NCI-H2029 treated with DMSO at 0.1 percent for 48 hours (cell line): ENCODE data around the gene TRIM14.
A peak's percentile ranks its signal among the peaks of the same experiment; 100 is the strongest.
"Not testable (repeated sequence)": the region's sequence is repeated elsewhere in the genome, so short reads cannot be mapped to it uniquely, and the experiment has no call there.

Experiments used
- DNase-seq: peaks from one replicate; lab custom pipeline; 2025; lab: John Stamatoyannopoulos, UW

The TRIM14 gene

GRCh38 chr9:98142182-98142907 lies 23.3 kb upstream of the TRIM14 start:
- no peak for DNase-seq

DNA sequence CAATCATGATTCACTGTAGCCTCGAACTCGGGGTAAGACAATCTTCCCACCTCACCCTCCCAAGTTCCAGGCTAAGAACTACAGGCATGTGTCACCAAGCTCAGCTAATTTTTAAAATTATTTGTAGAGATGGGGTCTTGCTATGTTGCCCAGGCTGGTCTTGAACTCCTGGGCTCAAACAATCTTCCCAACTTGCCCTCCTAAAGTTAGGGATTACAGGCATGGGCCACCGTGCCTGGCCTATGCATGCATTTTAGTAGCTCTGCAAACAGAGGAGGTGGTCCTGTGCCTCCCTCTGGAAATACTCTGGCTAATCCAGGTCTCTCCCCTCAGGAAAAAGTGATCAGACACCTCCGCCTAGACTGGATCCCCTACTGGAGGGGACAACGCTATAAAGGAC lies 21.5 kb upstream of the TRIM14 start:
- DNase-seq, result no peak

- DNase-seq, result no peak
These were observed 17.5 kb upstream of the TRIM14 start for GRCh38 chr9:98136489-98136888.

DNA sequence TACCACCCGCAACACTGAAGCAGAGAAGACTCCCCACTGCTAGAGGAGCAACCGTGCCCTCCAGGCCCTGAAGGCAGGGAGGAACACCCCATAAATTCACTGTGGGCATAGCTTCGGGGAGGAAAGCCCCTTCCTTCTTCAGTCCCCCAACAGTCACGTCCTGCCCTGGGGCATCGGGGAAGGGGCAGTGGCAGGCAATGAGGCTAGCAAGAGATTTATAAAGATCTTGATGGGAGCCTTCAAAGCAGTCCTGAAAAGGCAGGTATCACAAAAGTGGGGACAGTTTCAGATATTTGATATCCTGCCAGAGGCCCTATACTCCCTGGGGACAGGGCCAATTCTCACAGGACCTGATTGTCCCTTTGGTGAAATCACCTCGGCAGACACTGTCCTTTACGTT lies 16.9 kb upstream of the TRIM14 start:
- no peak for DNase-seq

- DNase-seq, result no peak
These were observed 16.5 kb upstream of the TRIM14 start for GRCh38 chr9:98135558-98135934.

DNA sequence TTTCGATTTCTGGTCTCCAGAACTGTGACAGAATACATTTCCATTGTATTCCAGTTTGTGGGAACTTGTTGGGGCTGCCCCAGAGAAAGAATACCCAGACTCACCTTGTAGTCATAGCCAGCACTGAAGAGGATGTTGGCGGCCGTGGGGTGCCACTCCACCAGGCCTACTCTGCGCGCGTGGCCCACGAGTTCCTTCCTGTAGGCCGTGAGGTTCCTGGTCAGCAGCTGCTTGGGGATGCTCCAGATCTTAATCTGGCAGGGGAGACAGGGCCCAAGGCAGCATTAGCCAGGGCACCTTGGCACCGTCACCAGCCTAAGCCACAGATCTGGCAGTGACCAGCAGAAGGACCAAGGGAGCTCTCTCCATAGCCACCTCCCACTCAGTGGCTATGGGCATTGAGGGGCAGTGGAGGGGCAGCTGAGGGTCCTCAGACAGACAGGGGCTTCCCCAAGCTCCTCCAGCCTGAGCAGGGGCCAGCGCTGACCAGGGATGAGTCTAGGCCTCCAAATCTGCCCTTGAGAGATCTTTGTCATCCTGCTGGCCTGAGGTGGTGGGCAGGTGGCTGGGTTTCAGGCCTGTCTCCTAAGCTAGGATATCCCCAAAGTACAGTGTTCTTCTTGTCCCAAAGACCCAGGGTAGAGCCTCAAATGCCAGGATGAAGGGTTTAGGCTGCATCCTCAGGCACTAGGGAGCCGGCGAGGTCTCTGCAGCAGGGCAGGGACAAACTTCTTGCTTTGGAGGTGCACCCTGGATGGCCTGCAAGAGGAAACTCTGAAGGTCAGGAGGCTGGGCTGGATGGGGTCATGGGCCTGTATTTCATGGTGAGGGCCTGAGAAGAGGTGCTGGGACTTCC lies 15.9 kb upstream of the TRIM14 start:
- DNase-seq, result no peak

- DNase-seq, result no peak
These were observed 14.0 kb upstream of the TRIM14 start for GRCh38 chr9:98132806-98133631.

- no peak for DNase-seq
These were observed 13.1 kb upstream of the TRIM14 start for GRCh38 chr9:98132158-98132557.

GRCh38 chr9:98130576-98131228 lies 11.7 kb upstream of the TRIM14 start:
- no peak for DNase-seq

GRCh38 chr9:98130060-98130459 lies 11.0 kb upstream of the TRIM14 start:
- DNase-seq, result not testable (repeated sequence)

- no peak for DNase-seq
These were observed 10.4 kb upstream of the TRIM14 start for GRCh38 chr9:98129451-98129881.

GRCh38 chr9:98128316-98128715 lies 9.3 kb upstream of the TRIM14 start:
- DNase-seq, result no peak

DNA sequence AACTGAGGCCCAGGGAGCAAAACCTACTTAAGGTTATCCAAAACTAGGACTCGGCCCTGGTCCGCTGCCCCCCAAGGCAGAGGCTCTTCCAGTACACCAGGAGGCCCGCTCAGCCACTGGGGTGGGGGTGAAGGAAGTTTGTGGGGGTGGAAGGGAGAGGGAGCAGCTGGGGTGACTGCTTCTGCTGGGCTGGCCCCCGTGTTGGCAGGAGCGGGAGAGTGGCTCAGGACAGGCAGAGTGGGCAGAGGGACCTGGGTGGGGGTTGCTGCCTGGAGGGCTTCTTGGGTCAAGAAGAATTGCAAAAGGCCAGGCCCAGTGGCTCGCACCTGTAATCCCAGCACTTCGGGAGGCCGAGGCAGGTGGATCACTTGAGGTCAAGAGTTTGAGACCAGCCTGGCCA lies 8.2 kb upstream of the TRIM14 start:
- DNase-seq, result no peak

GRCh38 chr9:98124637-98125426 lies 5.8 kb upstream of the TRIM14 start:
- no peak for DNase-seq

GRCh38 chr9:98124091-98124490 lies 5.1 kb upstream of the TRIM14 start:
- not testable (repeated sequence) for DNase-seq

GRCh38 chr9:98121058-98121457 lies 2.0 kb upstream of the TRIM14 start:
- DNase-seq, result peak; percentile 88

DNA sequence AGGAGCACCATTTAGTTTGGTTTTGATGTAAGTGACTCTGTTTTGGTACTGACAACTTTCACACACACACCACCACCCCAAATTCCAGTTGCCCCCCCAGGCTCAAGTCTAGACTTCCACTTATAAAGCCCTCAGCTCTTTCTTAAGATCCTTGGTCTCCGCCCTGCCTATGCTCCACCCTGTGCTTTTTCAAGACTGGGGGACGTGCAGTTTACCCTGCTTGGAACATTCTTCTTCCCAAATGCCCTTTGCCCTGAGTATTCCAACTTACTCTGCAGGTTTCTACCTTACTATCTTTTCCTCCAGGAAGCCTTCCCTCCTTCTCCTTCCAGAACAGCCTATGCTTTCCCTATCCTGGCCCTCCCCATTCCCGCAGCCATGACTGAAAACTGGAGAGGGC lies 1.5 kb upstream of the TRIM14 start:
- no peak for DNase-seq

DNA sequence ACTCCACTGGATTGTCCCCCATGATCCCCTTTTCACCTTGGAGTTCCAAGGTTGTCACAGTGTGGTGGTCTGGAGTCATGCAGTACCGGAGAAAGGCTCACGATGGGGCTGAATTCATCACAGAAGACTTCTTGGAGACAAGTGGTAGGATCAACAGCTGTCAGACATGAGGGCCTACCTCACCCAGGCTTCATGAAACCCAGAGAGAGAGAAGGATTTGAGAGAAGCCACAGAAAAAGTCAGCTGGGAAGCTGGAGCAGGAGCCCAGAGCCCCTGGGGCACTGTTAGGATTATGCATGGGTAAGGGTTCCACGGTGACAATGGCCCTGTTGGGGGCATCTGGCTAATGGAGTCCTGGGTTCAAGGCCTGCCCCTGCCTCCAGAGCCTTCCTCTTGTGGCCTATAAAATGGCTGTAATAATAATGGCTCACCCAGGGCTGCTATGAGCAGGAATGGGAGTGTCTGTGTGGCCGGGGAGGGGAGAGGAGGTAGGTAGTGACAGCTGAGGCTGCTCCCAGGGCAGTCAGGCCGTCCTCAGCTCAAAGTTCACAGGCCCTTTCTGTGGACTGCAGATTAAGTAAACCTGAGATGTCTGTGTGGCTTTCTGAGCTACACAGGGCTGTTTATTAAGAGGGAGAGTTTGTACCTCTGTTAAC lies 910 bp downstream of the TRIM14 start:
- DNase-seq, result no peak

DNA sequence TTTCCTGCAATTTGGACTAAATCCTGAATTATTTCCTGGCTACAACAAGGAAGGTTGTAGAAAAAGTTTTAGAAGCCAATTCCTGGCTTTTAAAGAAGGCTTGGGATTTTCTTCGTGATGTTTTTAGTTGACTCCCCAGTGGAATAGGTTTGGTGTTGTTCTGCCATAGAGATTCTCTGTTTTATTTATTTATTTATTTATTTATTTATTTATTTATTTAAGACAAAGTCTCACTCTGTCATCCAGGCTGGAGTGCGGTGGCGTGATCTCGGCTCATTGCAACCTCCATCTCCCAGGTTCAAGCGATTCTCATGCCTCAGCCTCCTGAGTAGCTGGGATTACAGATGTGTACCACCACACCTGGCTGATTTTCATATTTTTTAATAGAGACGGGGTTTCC lies 1.9 kb downstream of the TRIM14 start:
- not testable (repeated sequence) for DNase-seq

DNA sequence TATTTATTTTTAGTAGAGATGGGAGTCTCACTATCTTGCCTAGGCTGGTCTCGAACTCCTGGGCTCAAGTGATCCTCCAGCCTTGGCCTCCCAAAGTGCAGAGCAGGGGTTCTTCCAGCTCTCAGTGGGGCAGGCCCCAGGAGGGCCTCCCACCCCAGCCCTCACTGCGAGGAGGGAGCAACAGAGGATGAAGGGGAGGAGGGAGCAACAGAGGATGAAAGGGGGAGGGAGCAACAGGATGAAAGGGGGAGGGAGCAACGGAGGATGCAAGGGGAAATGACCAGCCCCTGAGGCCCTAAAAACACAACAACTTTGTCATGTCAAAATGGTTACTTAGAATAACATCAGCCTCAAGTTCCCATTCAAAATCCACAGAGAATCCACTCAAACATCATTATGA lies 10.0 kb downstream of the TRIM14 start:
- DNase-seq, result no peak
